MM.1S (cell line): ENCODE data around the gene CISH.

ENCODE experiments used
- DNase-seq: peaks from one replicate; pipeline ENCODE4 v3.0.0-alpha.2; 2015
- H2AFZ ChIP-seq: fragments of 300-600 bp; sonication (generic); 2 replicates; pipeline ENCODE4 v1.6.0; 2016; ENCODE audit warnings: antibody characterized with exemption, low read length
- H3F3A ChIP-seq: fragments of 300-600 bp; sonication (generic); 2 replicates; pipeline ENCODE4 v1.6.1; 2016; ENCODE audit warnings: mild to moderate bottlenecking, antibody characterized with exemption, low read length, moderate library complexity, mixed read lengths; ENCODE audit not compliant: insufficient read depth
- H3K27ac ChIP-seq: fragments of 300-600 bp; sonication (generic); 2 replicates; pipeline ENCODE4 v1.5.1; 2016; ENCODE audit warnings: mild to moderate bottlenecking, low read length
- H3K27me3 ChIP-seq: fragments of 300-600 bp; sonication (generic); replicated peaks from 2 replicates; pipeline ENCODE4 v1.6.0; 2016; ENCODE audit warnings: low read length; ENCODE audit not compliant: insufficient read depth
- H3K36me3 ChIP-seq: fragments of 300-600 bp; sonication (generic); replicated peaks from 2 replicates; pipeline ENCODE4 v1.6.1; 2016; ENCODE audit warnings: mild to moderate bottlenecking, low read length, mixed read lengths; ENCODE audit not compliant: insufficient read depth
- H3K4me1 ChIP-seq: fragments of 300-600 bp; sonication (generic); 2 replicates; pipeline ENCODE4 v1.6.1; 2016; ENCODE audit warnings: low read length, mixed read lengths
- H3K4me2 ChIP-seq: fragments of 300-600 bp; sonication (generic); 2 replicates; pipeline ENCODE4 v1.6.0; 2016; ENCODE audit warnings: low read depth, low read length
- H3K4me3 ChIP-seq: fragments of 300-600 bp; sonication (generic); 2 replicates; pipeline ENCODE4 v1.5.1; 2016; ENCODE audit warnings: low read length, mixed read lengths
- H3K79me2 ChIP-seq: fragments of 300-600 bp; sonication (generic); 2 replicates; pipeline ENCODE4 v1.6.1; 2016; ENCODE audit warnings: mixed run types, low read length, mixed read lengths
- H3K9ac ChIP-seq: fragments of 300-600 bp; sonication (generic); 2 replicates; pipeline ENCODE4 v1.6.1; 2016; ENCODE audit warnings: low read length, mixed read lengths
- H3K9me2 ChIP-seq: fragments of 300-600 bp; sonication (generic); replicated peaks from 2 replicates; pipeline ENCODE4 v1.6.1; 2016; ENCODE audit warnings: mild to moderate bottlenecking, low read length, mixed read lengths; ENCODE audit not compliant: insufficient read depth
- H3K9me3 ChIP-seq: fragments of 300-600 bp; sonication (generic); replicated peaks from 2 replicates; pipeline ENCODE4 v1.6.1; 2016; ENCODE audit warnings: mild to moderate bottlenecking, low read length, mixed read lengths; ENCODE audit not compliant: insufficient read depth
- H4K20me1 ChIP-seq: fragments of 300-600 bp; sonication (generic); 2 replicates; pipeline ENCODE4 v1.6.1; 2016; ENCODE audit warnings: mild to moderate bottlenecking, low read length, moderate library complexity, mixed read lengths; ENCODE audit not compliant: insufficient read depth
- CTCF ChIP-seq: fragments of 300-600 bp; sonication (generic); IDR thresholded peaks from 2 replicates; pipeline ENCODE4 v1.5.1; 2016; ENCODE audit warnings: antibody characterized with exemption, low read length, mixed read lengths
- EZH2 ChIP-seq: fragments of 300-600 bp; sonication (generic); optimal IDR thresholded peaks from 2 replicates; pipeline ENCODE3; 2017; ENCODE audit warnings: low read depth, mild to moderate bottlenecking, antibody characterized with exemption, low read length, mixed read lengths
- EZH2phosphoT487 ChIP-seq: fragments of 300-600 bp; sonication (generic); IDR thresholded peaks from 2 replicates; pipeline ENCODE4 v1.6.1; 2018; ENCODE audit warnings: antibody characterized with exemption, low read length

CISH gene

GRCh38 chr3:50588759-50589433, 22.7 kb downstream of the CISH start:
- Histone ChIP-seq H3F3A (no peaks in the 10 kb centered on the region), H4K20me1 (no peaks in the 10 kb centered on the region), H3K79me2 (no peaks in the 10 kb centered on the region), H3K27ac (no peak overlapping the region), H3K4me2 (no peak overlapping the region), H2AFZ (no peak overlapping the region), H3K9me3 (no peaks in the 10 kb centered on the region), H3K9me2 (no peaks in the 10 kb centered on the region), H3K27me3 (no peaks in the 10 kb centered on the region), H3K9ac (no peak overlapping the region), H3K36me3 (no peaks in the 10 kb centered on the region), H3K4me1 (0 out of 2 replicates have a peak, but pooled peaks cover 8% of the 10 kb centered on the region), H3K4me3 (no peak overlapping the region)
- TF ChIP-seq EZH2 (no peak), CTCF (no peak), EZH2phosphoT487 (no peak)
- no peak for DNase-seq

- H3K9ac ChIP-seq = no peak overlapping the region
- TF ChIP-seq EZH2phosphoT487 = no peak
- no peak for TF ChIP-seq CTCF
- TF ChIP-seq EZH2 = no peak
- no peaks in the 10 kb centered on the region for H3K9me2 ChIP-seq
- DNase-seq = no peak
- no peaks in the 10 kb centered on the region for H4K20me1 ChIP-seq
- no peak overlapping the region for H3K4me3 ChIP-seq
- no peaks in the 10 kb centered on the region for H3K79me2 ChIP-seq
- H3K27ac ChIP-seq = no peak overlapping the region
- no peaks in the 10 kb centered on the region for H3K9me3 ChIP-seq
- no peaks in the 10 kb centered on the region for H3K27me3 ChIP-seq
- no peaks in the 10 kb centered on the region for H3F3A ChIP-seq
- H2AFZ ChIP-seq = no peak overlapping the region
- H3K36me3 ChIP-seq = no peaks in the 10 kb centered on the region
- no peak overlapping the region for H3K4me2 ChIP-seq
- H3K4me1 ChIP-seq = 0 out of 2 replicates have a peak, but pooled peaks cover 8% of the 10 kb centered on the region
Measured at GRCh38 chr3:50587806-50588758, 23.5 kb downstream of the CISH start.

- Histone ChIP-seq H4K20me1 (no peaks in the 10 kb centered on the region), H3K79me2 (no peaks in the 10 kb centered on the region), H3K27ac (no peak overlapping the region), H3K4me2 (no peak overlapping the region), H3K4me3 (no peak overlapping the region), H3K36me3 (no peaks in the 10 kb centered on the region), H3F3A (no peaks in the 10 kb centered on the region), H3K9ac (no peak overlapping the region), H3K4me1 (0 out of 2 replicates have a peak, but pooled peaks cover 8% of the 10 kb centered on the region), H3K9me3 (no peaks in the 10 kb centered on the region), H3K9me2 (no peaks in the 10 kb centered on the region), H2AFZ (no peak overlapping the region), H3K27me3 (no peaks in the 10 kb centered on the region)
- TF ChIP-seq EZH2phosphoT487 = no peak
- DNase-seq = no peak
Measured at GRCh38 chr3:50587373-50587772, 24.2 kb downstream of the CISH start.
